HG02588 (cell line): ENCODE results near the gene SLC29A2.
"Not testable (repeated sequence)": the region's sequence is repeated elsewhere in the genome, so short reads cannot be mapped to it uniquely, and the experiment has no call there.

Experiments used
- ATAC-seq: cut with Tn5 transposase; IDR thresholded peaks from one replicate; pipeline ENCODE4 v1.9.1; 2021; ENCODE audit warnings: mild to moderate bottlenecking, moderate library complexity; ENCODE audit not compliant: unreplicated experiment

SLC29A2 gene

DNA sequence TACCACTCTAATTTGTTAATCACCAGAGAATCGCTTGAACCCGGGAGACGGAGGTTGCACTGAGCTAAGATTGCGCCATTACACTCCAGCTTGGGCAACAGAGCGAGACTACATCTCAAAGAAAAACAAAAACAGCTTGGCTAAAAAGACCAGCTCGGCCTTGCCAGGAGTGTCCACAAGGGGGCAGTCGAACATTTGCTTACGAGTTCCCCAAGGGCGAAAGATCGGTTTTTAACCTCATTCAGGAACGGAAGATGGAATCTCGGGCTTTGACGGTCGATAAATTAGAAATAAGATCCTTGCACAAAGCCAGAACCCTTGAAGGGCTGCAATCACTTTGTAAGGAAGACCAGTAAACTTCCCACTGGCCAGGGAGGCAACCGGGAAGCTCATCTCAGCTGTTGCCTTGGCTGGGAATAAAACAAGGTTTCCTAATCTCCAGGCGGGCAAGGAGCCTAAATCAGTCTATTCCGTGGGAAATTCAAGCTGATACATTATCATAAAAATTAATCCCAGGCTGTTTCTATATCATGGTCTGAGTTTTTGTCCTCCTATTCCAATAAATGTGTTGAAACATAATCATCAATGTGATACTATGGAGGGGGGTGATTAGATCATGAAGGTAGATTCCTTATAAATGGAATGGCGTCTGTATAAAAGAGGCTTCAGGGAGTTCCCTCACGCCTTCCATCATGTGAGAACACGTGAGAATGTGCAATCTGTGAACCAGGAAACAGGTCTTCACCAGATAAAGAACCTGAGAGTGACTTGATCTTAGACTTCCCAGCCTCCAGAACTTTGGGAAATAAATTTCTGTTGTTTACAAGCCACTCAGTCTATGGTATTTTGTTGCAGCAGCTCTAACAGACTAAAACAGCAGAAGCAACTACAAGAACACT, 14.9 kb upstream of the SLC29A2 start:
- no peak for ATAC-seq

DNA sequence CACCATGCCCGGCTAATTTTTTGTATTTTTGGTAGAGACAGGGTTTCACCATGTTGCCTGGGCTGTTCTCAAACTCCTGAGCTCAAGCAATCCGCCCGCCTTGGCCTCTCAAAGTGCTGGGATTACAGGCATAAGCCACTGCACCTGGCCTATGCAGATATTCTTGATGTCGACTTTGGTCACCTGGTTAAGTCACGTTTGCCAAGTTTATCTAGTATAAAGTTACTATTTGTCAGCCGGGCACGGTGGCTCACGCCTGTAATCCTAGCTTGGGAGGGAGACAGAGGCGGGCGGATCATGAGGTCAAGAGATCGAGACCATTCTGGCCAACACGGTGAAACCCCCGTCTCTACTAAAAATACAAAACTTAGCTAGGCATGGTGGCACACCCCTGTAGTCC, 12.8 kb upstream of the SLC29A2 start:
- not testable (repeated sequence) for ATAC-seq

DNA sequence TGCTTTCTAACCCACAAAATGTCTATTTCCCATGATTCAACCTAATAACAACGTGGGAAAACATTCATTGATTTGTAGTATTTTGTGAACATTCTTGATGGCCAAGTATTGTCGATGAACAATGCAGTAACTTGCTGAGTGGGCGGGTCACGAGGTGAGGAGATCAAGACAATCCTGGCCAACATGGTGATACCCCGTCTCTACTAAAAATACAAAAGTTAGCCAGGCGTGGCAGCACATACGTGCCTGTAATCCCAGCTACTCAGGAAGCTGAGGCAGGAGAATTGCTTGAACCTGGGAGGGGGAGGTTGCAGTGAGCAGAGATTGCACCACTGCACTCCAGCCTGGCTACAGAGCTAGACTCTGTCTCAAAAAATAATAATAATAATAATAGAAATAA, 8.7 kb upstream of the SLC29A2 start:
- ATAC-seq = not testable (repeated sequence)

DNA sequence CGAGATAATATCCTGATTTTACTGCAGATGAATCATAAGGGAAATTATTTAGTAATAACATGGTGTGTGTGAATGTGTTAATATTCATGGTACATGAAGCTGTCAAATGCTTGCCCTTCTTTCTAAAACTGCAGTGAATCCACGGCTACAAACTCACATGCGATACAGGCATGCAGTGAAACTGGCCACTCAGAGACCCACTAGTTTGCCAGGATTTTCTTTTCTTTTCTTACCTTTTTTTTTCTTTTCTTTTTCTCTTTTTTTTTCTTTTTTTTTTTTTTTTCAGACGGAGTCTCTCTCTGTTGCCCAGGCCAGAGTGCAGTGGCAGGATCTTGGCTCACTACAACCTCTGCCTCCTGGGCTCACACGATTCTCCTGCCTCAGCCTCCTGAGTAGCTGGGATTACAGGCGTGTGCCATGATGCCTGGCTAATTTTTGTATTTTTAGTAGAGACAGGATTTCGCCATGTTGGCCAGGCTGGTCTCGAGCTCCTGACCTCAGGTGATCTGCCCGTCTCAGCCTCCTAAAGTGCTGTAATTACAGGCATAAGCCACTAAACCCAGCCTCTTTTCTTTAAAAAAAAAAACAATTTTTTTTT, 2.2 kb upstream of the SLC29A2 start:
- not testable (repeated sequence) for ATAC-seq

GRCh38 chr11:66373265-66373664, 1.7 kb upstream of the SLC29A2 start:
- no peak for ATAC-seq

DNA sequence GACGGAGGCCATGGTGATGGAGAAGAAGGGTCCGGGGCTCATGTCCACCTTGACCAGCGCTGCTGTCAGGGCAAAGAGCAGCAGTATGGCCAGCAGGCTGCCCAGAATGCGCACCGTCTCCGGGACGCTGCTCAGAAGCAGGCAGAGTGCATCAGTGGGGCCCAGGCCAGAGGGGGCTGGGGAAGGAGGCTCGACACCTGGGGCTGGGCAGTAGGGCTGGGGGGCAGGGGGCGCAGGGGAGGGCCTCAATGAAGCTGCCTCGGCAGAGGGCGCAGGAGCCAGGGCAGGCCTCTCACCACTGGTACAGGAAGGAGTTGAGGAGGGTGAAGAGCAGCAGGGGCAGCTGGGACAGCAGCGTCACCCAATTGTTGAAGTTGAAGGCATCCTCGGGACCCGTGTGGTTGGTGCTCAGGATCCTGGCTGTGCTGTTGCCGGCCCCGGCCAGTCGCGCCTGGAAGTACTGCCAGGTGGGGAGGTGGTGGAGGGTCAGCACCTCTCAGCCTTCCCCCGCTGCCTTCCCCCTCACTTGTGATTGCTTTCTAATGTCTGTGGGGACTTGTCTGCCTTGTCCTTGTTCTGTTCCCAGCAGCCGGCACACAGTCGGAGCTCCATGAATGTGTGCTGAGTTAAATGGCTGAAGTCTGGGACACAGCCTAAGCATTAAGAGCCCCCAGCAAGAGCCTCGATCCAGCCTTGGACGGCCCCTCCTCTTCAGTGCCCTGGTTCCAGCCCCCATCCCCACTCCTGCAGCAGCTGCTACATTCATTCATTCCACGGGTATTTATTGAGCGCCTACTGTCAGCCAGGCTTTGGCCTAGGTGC, 2.3 kb downstream of the SLC29A2 start:
- ATAC-seq = no peak

- no peak for ATAC-seq
Measured at GRCh38 chr11:66368484-66368883, 3.1 kb downstream of the SLC29A2 start.

GRCh38 chr11:66367561-66368312, 3.8 kb downstream of the SLC29A2 start:
- ATAC-seq = no peak

GRCh38 chr11:66366844-66367477, 4.6 kb downstream of the SLC29A2 start:
- ATAC-seq = no peak

DNA sequence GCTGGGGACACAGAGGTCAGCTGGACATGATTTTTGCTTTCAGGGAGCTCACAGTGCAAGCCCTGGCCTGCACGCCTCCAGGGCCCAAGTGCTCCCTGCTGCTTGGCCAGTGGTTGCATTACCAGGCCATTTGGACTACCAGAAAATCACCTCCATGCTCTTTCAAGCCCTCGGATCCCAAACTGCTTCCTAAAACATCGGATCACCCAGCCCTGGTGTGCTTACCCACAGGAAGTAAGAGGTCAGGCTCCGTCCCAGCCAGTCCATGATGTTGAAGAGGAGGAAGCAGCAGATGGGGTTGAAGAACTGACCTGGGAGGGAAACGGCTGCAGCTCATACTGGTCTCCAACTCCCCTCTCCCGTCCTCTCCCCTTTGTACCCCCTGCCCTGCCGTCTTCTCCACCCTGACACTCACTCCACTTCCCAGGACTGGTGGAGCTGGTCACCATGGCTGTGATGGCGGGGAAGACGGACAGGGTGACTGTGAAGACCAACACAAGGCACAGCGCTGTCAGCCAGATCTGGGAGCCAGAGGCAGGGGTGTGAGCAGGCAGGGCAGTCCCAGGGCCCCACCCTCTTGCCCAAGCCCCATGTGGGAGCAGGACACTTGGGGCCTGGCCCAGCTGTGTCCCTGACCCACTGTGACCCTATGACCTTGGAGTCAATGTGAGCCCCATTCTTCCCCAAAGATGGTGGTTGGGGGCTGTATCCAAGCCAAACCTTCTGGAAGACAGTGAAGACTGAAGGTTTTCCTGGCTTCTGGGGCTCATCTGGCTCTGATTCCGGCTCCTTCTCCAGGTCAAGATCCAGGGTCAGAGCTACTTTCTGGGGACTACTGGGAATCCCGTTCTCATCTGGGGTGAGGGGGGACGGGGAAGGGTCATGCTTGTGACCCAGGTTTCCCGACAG, 5.6 kb downstream of the SLC29A2 start:
- no peak for ATAC-seq

GRCh38 chr11:66365166-66365565, 6.4 kb downstream of the SLC29A2 start:
- no peak for ATAC-seq

- ATAC-seq = no peak
Measured at GRCh38 chr11:66363805-66364535, 7.6 kb downstream of the SLC29A2 start.

DNA sequence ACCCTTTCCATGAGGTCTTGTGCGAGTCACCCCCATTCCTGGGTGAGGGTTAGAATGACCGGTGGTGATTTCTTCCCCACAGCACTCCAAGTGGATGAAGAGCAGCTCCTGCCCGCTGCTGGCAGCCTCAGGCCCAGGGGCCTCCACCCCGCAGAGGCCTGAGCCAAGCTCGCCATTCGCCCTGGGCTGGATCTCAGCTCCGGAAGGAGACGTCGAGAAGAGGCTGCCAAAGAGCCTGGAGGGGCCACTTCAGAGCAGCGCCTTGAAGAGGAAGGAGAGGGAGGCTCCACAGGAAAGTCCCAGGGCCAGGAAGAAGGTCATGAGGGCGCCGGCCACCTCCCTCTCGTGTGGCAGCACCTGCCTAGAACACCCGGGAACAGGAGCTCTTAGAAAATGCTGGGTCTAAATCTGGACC, 8.4 kb downstream of the SLC29A2 start:
- ATAC-seq = no peak

DNA sequence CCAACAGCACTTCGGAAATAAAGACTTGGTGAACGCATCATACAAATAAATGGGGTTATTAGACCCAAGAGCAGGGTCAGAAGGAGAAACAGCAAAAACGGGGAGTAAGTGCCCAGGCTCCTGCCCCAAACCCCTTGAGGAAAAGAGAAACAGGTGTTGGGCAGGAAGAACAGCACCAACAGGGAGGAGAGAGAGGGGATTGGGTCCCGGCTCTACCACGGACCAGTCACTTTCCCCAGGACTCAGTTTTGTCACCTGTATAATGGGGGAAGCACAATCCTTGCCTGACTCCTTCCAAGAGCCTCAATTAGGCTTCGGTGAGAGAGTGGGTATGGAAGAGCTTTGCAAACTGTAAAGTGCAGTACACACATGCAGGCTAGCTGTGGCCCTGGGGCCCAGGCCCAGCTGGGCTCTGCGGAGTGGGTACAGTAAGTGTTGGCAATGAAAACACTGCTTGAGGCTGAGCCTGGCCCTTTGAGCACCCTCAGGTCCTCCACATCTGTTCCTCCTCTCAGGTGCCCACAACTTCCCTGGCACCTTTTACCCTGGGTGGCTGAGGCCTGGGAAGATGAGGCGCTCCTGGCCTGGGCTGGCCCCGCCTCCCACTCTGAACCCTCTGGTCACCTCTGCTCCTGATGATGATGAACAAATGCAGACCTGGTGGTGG, 8.9 kb downstream of the SLC29A2 start:
- no peak for ATAC-seq

DNA sequence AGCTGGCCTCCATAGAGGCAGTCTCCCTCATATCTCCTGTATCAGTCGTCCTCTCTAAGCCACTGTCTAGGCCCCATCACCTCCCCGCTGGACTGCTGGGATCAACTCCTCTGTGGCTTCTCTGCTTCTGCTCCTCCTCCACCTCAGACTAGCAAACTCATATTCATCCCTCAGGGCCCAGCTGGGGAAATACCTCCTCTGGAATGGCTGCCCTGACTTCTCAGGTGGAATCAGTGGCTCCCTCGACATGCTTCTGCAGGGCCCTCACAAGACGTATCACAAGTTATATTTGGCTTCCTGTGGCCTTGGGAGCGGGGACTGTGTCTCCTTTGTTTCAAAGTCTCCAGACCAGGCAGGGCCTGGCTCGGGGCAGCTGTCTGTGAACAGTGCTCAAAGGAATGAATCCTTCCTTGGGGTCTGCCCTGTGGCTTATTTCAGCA, 10.0 kb downstream of the SLC29A2 start:
- no peak for ATAC-seq

GRCh38 chr11:66360406-66361073, 11.0 kb downstream of the SLC29A2 start:
- ATAC-seq = no peak

DNA sequence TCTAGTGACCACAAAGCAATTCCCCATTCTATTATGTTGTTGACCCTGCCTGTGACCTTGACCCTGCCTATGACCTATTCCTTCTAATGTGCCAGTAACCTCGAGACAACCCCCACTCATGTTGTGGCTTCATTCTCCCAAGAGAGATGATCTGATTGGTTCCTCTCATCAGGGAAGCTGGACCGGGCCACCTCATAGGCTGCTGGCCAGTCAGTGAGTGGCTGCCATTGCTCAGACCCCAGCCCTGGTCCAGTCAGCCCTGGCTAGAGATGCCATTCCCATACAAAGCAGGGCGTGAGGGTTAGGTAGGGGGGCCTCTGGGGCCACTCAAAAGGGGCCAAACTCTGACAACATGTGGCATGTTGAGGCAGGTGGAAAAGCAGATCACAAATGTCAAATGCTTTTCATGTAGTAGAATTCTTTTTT, 11.9 kb downstream of the SLC29A2 start:
- no peak for ATAC-seq
